GM06990 (cell line): ENCODE results near the gene IRF2BPL.

Experiments used
- DNase-seq: peaks from one replicate; pipeline ENCODE4 v3.0.0-alpha.2; 2011; ENCODE audit not compliant: insufficient read length; ENCODE audit errors: extremely low read depth
- H3K27me3 ChIP-seq: replicated peaks from 2 replicates; pipeline ENCODE4 v1.6.0; 2011; ENCODE audit warnings: low read length; ENCODE audit not compliant: control insufficient read depth, insufficient read depth
- H3K36me3 ChIP-seq: 2 replicates; pipeline ENCODE4 v1.5.1; 2011; ENCODE audit warnings: low read length; ENCODE audit not compliant: control insufficient read depth, insufficient read depth
- H3K4me3 ChIP-seq: replicated peaks from 2 replicates; pipeline ENCODE4 v1.5.1; 2011; ENCODE audit warnings: low read depth, mild to moderate bottlenecking, control low read depth, low read length
- CTCF ChIP-seq: IDR thresholded peaks from 2 replicates; pipeline ENCODE4 v1.5.1; 2011; ENCODE audit warnings: low read length, control low read depth, mild to moderate bottlenecking, inconsistent platforms; ENCODE audit not compliant: insufficient read depth, poor library complexity, severe bottlenecking

Gene IRF2BPL

GRCh38 chr14:77058785-77059184, 30.3 kb upstream of the IRF2BPL start:
- no peak for TF ChIP-seq CTCF
- no peak overlapping the region for H3K4me3 ChIP-seq
- DNase-seq: no peak
- no peaks in the 10 kb centered on the region for H3K27me3 ChIP-seq
- H3K36me3 ChIP-seq: no peaks in the 10 kb centered on the region

- no peak for TF ChIP-seq CTCF
- DNase-seq: no peak
- Histone ChIP-seq H3K27me3 (no peaks in the 10 kb centered on the region), H3K36me3 (no peaks in the 10 kb centered on the region), H3K4me3 (no peak overlapping the region)
Measured at GRCh38 chr14:77058117-77058516, 29.6 kb upstream of the IRF2BPL start.

GRCh38 chr14:77055981-77056380, 27.5 kb upstream of the IRF2BPL start:
- Histone ChIP-seq H3K4me3 (no peak overlapping the region), H3K36me3 (no peaks in the 10 kb centered on the region), H3K27me3 (no peaks in the 10 kb centered on the region)
- no peak for DNase-seq
- TF ChIP-seq CTCF: no peak

- Histone ChIP-seq H3K36me3 (no peaks in the 10 kb centered on the region), H3K27me3 (no peaks in the 10 kb centered on the region), H3K4me3 (no peak overlapping the region)
- no peak for DNase-seq
- TF ChIP-seq CTCF: no peak
Measured at GRCh38 chr14:77055306-77055705, 26.8 kb upstream of the IRF2BPL start.

- peak; percentile 88 for TF ChIP-seq CTCF
- peak; percentile 82 for DNase-seq
- Histone ChIP-seq H3K4me3 (no peak overlapping the region), H3K27me3 (no peaks in the 10 kb centered on the region), H3K36me3 (no peaks in the 10 kb centered on the region)
Measured at GRCh38 chr14:77053046-77053841, 24.7 kb upstream of the IRF2BPL start.
